ENCODE data around the gene NOL3. TPM values are rescaled to one million over a fixed set of nuclear protein-coding genes. Genes with fewer than 3 reads are reported as not detected.
A peak's percentile ranks its signal among the peaks of the same experiment; 100 is the strongest.

NOL3 gene
- total and polyA plus RNA-seq, 2 of the 13 experiments (the other 11 are each of a cell fraction or from before 2014, with no cell fraction given) = 5.7 to 20.5 TPM

DNA sequence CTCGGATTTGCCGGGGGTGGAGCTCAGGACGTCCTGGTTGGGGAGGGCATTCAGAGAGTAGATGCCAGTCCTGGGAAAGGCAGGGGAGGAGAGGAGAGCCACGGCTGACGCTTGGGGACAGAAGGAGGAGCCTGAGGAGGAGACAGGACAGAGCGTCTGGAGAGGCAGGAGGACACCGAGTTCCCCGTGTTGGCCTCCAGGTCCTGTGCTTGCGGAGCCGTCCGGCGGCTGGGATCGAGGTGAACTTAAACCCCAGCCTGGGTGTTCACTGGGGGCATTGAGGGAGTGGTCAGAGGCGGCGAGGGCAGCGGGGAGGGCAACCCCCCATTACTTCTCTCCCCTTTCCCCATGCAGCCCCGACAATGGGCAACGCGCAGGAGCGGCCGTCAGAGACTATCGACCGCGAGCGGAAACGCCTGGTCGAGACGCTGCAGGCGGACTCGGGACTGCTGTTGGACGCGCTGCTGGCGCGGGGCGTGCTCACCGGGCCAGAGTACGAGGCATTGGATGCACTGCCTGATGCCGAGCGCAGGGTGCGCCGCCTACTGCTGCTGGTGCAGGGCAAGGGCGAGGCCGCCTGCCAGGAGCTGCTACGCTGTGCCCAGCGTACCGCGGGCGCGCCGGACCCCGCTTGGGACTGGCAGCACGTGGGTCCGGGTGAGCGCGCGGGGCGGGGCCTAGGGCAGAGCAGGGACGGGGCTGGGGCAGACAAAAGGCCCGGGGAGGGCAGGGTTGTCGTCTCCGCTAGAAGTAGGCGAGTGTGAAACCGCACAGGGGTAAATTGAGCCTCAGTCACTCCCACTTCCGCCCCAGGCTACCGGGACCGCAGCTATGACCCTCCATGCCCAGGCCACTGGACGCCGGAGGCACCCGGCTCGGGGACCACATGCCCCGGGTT is 3.7 kb downstream of the NOL3 start (continued):
- peak; percentile 44; the same call in 1 of the 2 replicates for TF ChIP-seq ZBTB14 (CRISPR knock-in tag; IDR thresholded peaks at IDR 0.05)
- TF ChIP-seq HHEX (CRISPR knock-in tag; IDR thresholded peaks at IDR 0.05) = no peak
- TF ChIP-seq DMAP1 (CRISPR knock-in tag; IDR thresholded peaks at IDR 0.05) = peak; percentile 70
- TF ChIP-seq ZBTB1 (CRISPR knock-in tag; IDR thresholded peaks at IDR 0.05; ENCODE audit: borderline replicate concordance) = no peak
- no peak for TF ChIP-seq CENPX (CRISPR knock-in tag; IDR thresholded peaks at IDR 0.05)
- no peak for TF ChIP-seq SMC3 (IDR thresholded peaks at IDR 0.05; ENCODE audit: low read length)
- peak; percentile 99 for TF ChIP-seq ZNF121 (CRISPR knock-in tag; IDR thresholded peaks at IDR 0.05)
- TF ChIP-seq ZNF788 (CRISPR knock-in tag; IDR thresholded peaks at IDR 0.05; ENCODE audit: borderline replicate concordance) = peak; percentile 99
- peak; percentile 46 for TF ChIP-seq ZNF143 (CRISPR knock-in tag; IDR thresholded peaks at IDR 0.05)
- TF ChIP-seq ZNF543 (CRISPR knock-in tag; IDR thresholded peaks at IDR 0.05) = peak; percentile 85; the same call in 1 of the 2 replicates
- no peak for TF ChIP-seq NCOA5 (CRISPR knock-in tag; IDR thresholded peaks at IDR 0.05)
- no peak for TF ChIP-seq ATF6 (CRISPR knock-in tag; conservative IDR thresholded peaks at IDR 0.05)
- TF ChIP-seq, protein P1, sequence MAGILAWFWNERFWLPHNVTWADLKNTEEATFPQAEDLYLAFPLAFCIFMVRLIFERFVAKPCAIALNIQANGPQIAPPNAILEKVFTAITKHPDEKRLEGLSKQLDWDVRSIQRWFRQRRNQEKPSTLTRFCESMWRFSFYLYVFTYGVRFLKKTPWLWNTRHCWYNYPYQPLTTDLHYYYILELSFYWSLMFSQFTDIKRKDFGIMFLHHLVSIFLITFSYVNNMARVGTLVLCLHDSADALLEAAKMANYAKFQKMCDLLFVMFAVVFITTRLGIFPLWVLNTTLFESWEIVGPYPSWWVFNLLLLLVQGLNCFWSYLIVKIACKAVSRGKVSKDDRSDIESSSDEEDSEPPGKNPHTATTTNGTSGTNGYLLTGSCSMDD (CRISPR knock-in tag; IDR thresholded peaks at IDR 0.05) = 0 out of 2 replicates have a peak, but pooled peaks have one; percentile 23
- peak; percentile 99 for TF ChIP-seq HIC2 (CRISPR knock-in tag; IDR thresholded peaks at IDR 0.05; ENCODE audit: low read depth)
- TF ChIP-seq IKZF5 (CRISPR knock-in tag; IDR thresholded peaks at IDR 0.05) = peak; percentile 86
- TF ChIP-seq EZH2 (conservative IDR thresholded peaks at IDR 0.05; ENCODE audit: low read depth, low read length) = no peak
- no peak for TF ChIP-seq ZNF17 (CRISPR knock-in tag; IDR thresholded peaks at IDR 0.05)
- peak; percentile 71; the same call in 1 of the 2 replicates for TF ChIP-seq HIVEP1 (CRISPR knock-in tag; IDR thresholded peaks at IDR 0.05)
- TF ChIP-seq ZNF263 (CRISPR knock-in tag; IDR thresholded peaks at IDR 0.05) = peak; percentile 68
- peak; percentile 51 for TF ChIP-seq ZNF225 (CRISPR knock-in tag; IDR thresholded peaks at IDR 0.05)
- TF ChIP-seq ZNF24 (IDR thresholded peaks at IDR 0.05) = no peak
- no peak for TF ChIP-seq PHB2 (IDR thresholded peaks at IDR 0.05; ENCODE audit: partially characterized antibody)
